ENCODE results near the gene ULK1.
"Not testable (repeated sequence)": the region's sequence is repeated elsewhere in the genome, so short reads cannot be mapped to it uniquely, and the experiment has no call there.

Gene ULK1

GRCh38 chr12:131862600-131862993, 31.8 kb upstream of the ULK1 start:
- DNase-seq, result no peak

- DNase-seq, result no peak
Measured at GRCh38 chr12:131862994-131863710, 31.3 kb upstream of the ULK1 start.

- no peak for DNase-seq
Measured at GRCh38 chr12:131863711-131864396, 30.6 kb upstream of the ULK1 start.

- no peak for DNase-seq
Measured at GRCh38 chr12:131864469-131864868, 30.0 kb upstream of the ULK1 start.

- no peak for DNase-seq
Measured at GRCh38 chr12:131865180-131865875, 29.1 kb upstream of the ULK1 start.

GRCh38 chr12:131867471-131867870, 27.0 kb upstream of the ULK1 start:
- DNase-seq, result no peak

- DNase-seq, result no peak
Measured at GRCh38 chr12:131867891-131868675, 26.3 kb upstream of the ULK1 start.

- DNase-seq, result no peak
Measured at GRCh38 chr12:131869871-131870418, 24.5 kb upstream of the ULK1 start.

- DNase-seq, result no peak
Measured at GRCh38 chr12:131871677-131872076, 22.7 kb upstream of the ULK1 start.

- peak; percentile 46 for DNase-seq
Measured at GRCh38 chr12:131872154-131873051, 22.0 kb upstream of the ULK1 start.

- DNase-seq, result no peak
Measured at GRCh38 chr12:131873293-131873692, 21.1 kb upstream of the ULK1 start.

- DNase-seq, result not testable (repeated sequence)
Measured at GRCh38 chr12:131874972-131875371, 19.4 kb upstream of the ULK1 start.

GRCh38 chr12:131877216-131877615, 17.2 kb upstream of the ULK1 start:
- DNase-seq, result not testable (repeated sequence)

- not testable (repeated sequence) for DNase-seq
Measured at GRCh38 chr12:131878436-131878835, 16.0 kb upstream of the ULK1 start.

- no peak for DNase-seq
Measured at GRCh38 chr12:131882804-131883520, 11.5 kb upstream of the ULK1 start.

- no peak for DNase-seq
Measured at GRCh38 chr12:131883521-131883900, 10.9 kb upstream of the ULK1 start.

GRCh38 chr12:131885076-131885475, 9.3 kb upstream of the ULK1 start:
- DNase-seq, result not testable (repeated sequence)

- no peak for DNase-seq
Measured at GRCh38 chr12:131885543-131886057, 8.8 kb upstream of the ULK1 start.

GRCh38 chr12:131891722-131892121, 2.7 kb upstream of the ULK1 start:
- not testable (repeated sequence) for DNase-seq

GRCh38 chr12:131892711-131893604, 1.5 kb upstream of the ULK1 start:
- no peak for DNase-seq

Measured in SIG-M5 (cell line).